Measurements from ENCODE around the gene SPRED2. TPM values are rescaled to one million over a fixed set of nuclear protein-coding genes. Genes with fewer than 3 reads are reported as not detected.

SPRED2 gene
- total and polyA plus RNA-seq, 11 donors: 7.0 to 24.4 (median 16.1) TPM

GRCh38 chr2:65367524-65367923 lies 64.9 kb downstream of the SPRED2 start:
- Histone ChIP-seq H3K27ac (peak overlapping the region in 4 of 12 donors; percentile 0 to 73 (median 22)), H3K4me3 (no peak overlapping the region), H3K4me1 (peaks cover 3 to 80% (median 54%) of the 10 kb centered on the region in 12 donors), H3K9me3 (no peaks in the 10 kb centered on the region), H3K27me3 (no peaks in the 10 kb centered on the region), H3K36me3 (no peaks in the 10 kb centered on the region)
- DNase-seq (no peak), ATAC-seq (peak in 3 of 4 donors; percentile 56 to 72 (median 69))
- intact Hi-C loops (cut with DNase I): loop anchor here in 1 of 10 donors (5.0 kb wide), 1 partner anchor 55 kb away; no protein-coding TSS in a partner anchor
- 41 to 65% (median 50%) methylated on average over 4 of the region's 4 CpGs for WGBS, 4 donors
- TF ChIP-seq POLR2A (IDR thresholded peaks at IDR 0.05) (no peak), CTCF (IDR thresholded peaks at IDR 0.05) (no peak)

- ATAC-seq (peak in 3 of 4 donors; percentile 65 to 80 (median 76)), DNase-seq (peak in 1 of 5 donors; percentile 25)
- Histone ChIP-seq H3K4me3 (peak overlapping the region in 3 of 12 donors; percentile 15 to 23 (median 19)), H3K36me3 (no peaks in the 10 kb centered on the region), H3K4me1 (peaks cover 3 to 76% (median 50%) of the 10 kb centered on the region in 12 donors), H3K27me3 (no peaks in the 10 kb centered on the region), H3K27ac (peak overlapping the region in 10 of 12 donors; percentile 0 to 73 (median 38)), H3K9me3 (no peaks in the 10 kb centered on the region)
- intact Hi-C loops (cut with DNase I): loop anchor here in 1 of 10 donors (5.0 kb wide), 1 partner anchor 54 kb away; no protein-coding TSS in a partner anchor
- 44 to 62% (median 54%) methylated on average over 10 of the region's 10 CpGs for WGBS, 4 donors
- TF ChIP-seq CTCF (IDR thresholded peaks at IDR 0.05) (no peak), POLR2A (IDR thresholded peaks at IDR 0.05) (no peak)
Observed at GRCh38 chr2:65366595-65367125, 65.7 kb downstream of the SPRED2 start.

GRCh38 chr2:65364986-65365733 lies 67.2 kb downstream of the SPRED2 start:
- intact Hi-C loops (cut with DNase I): loop anchor here in 1 of 10 donors (5.0 kb wide), 1 partner anchor 53 kb away; no protein-coding TSS in a partner anchor

More at GRCh38 chr2:65364986-65365733, 67.2 kb downstream of the SPRED2 start:
- no peaks in the 10 kb centered on the region for H3K36me3 ChIP-seq
- 73 to 78% (median 76%) methylated on average over 2 of the region's 2 CpGs for WGBS, 4 donors
- peak overlapping the region in 1 of 12 donors; percentile 73 for H3K27ac ChIP-seq
- peaks cover 0 to 73% (median 38%) of the 10 kb centered on the region in 12 donors for H3K4me1 ChIP-seq
- TF ChIP-seq CTCF (IDR thresholded peaks at IDR 0.05) (no peak), POLR2A (IDR thresholded peaks at IDR 0.05) (no peak)
- H3K27me3 ChIP-seq: no peaks in the 10 kb centered on the region
- no peak overlapping the region for H3K4me3 ChIP-seq
- H3K9me3 ChIP-seq: no peaks in the 10 kb centered on the region
- DNase-seq (no peak), ATAC-seq (no peak)
